C4-2B (cell line): ENCODE measurements around the gene ZNF277.

Experiments used
- CTCF ChIP-seq: fragments of 450-650 bp; conservative IDR thresholded peaks from 2 replicates; pipeline ENCODE4 v1.5.1; 2017; ENCODE audit warnings: mild to moderate bottlenecking
- ZFX ChIP-seq: fragments of 450-650 bp; IDR thresholded peaks from 2 replicates; pipeline ENCODE4 v1.6.1; 2017

- TF ChIP-seq CTCF (no peak), ZFX (no peak)
Observed at GRCh38 chr7:112176693-112177415, 29.6 kb upstream of the ZNF277 start.
